GM21381 (cell line): ENCODE results near the gene CHRM3.
"Not testable (repeated sequence)": the region's sequence is repeated elsewhere in the genome, so short reads cannot be mapped to it uniquely, and the experiment has no call there.

Source experiments
- ATAC-seq: cut with Tn5 transposase; IDR thresholded peaks from one replicate; pipeline ENCODE4 v1.9.1; 2021; ENCODE audit warnings: mild to moderate bottlenecking, moderate library complexity; ENCODE audit not compliant: unreplicated experiment

CHRM3 gene

GRCh38 chr1:239386453-239387303 lies at the start of gene CHRM3:
Gene CHRM3 (plus strand): TSS chr1:239386568. CDS start chr1:239907452, 520,884 bp downstream.
- no peak for ATAC-seq

- no peak for ATAC-seq
Measured at GRCh38 chr1:239337799-239338430, 48.5 kb upstream of the CHRM3 start.

- no peak for ATAC-seq
Measured at GRCh38 chr1:239347776-239348175, 38.6 kb upstream of the CHRM3 start.

GRCh38 chr1:239348635-239349353 lies 37.6 kb upstream of the CHRM3 start:
- no peak for ATAC-seq

- ATAC-seq: no peak
Measured at GRCh38 chr1:239349699-239350098, 36.7 kb upstream of the CHRM3 start.

- ATAC-seq: no peak
Measured at GRCh38 chr1:239353536-239353935, 32.8 kb upstream of the CHRM3 start.

- ATAC-seq: no peak
Measured at GRCh38 chr1:239354231-239354630, 32.1 kb upstream of the CHRM3 start.

- ATAC-seq: no peak
Measured at GRCh38 chr1:239357867-239358266, 28.5 kb upstream of the CHRM3 start.

GRCh38 chr1:239361403-239361802 lies 25.0 kb upstream of the CHRM3 start:
- no peak for ATAC-seq

GRCh38 chr1:239363930-239364329 lies 22.4 kb upstream of the CHRM3 start:
- ATAC-seq: no peak

GRCh38 chr1:239367196-239367810 lies 19.1 kb upstream of the CHRM3 start:
- no peak for ATAC-seq

- ATAC-seq: no peak
Measured at GRCh38 chr1:239368436-239369109, 17.8 kb upstream of the CHRM3 start.

GRCh38 chr1:239370869-239371268 lies 15.5 kb upstream of the CHRM3 start:
- not testable (repeated sequence) for ATAC-seq

GRCh38 chr1:239382666-239383065 lies 3.7 kb upstream of the CHRM3 start:
- ATAC-seq: no peak

GRCh38 chr1:239383714-239384113 lies 2.7 kb upstream of the CHRM3 start:
- ATAC-seq: no peak

GRCh38 chr1:239387304-239388158 lies 1.2 kb downstream of the CHRM3 start:
- no peak for ATAC-seq

GRCh38 chr1:239388159-239388485 lies 1.8 kb downstream of the CHRM3 start:
- no peak for ATAC-seq

GRCh38 chr1:239388578-239388977 lies 2.2 kb downstream of the CHRM3 start:
- ATAC-seq: no peak

GRCh38 chr1:239389703-239390102 lies 3.3 kb downstream of the CHRM3 start:
- ATAC-seq: no peak

- ATAC-seq: no peak
Measured at GRCh38 chr1:239392271-239392670, 5.9 kb downstream of the CHRM3 start.
